COLO668 (cell line): Measurements from ENCODE around the gene SIK1.
"Not testable (repeated sequence)": the region's sequence is repeated elsewhere in the genome, so short reads cannot be mapped to it uniquely, and the experiment has no call there.

Experiments used
- DNase-seq: peaks from one replicate; lab custom pipeline; 2025; ENCODE audit not compliant: unreplicated experiment; lab: John Stamatoyannopoulos, UW

Gene SIK1

GRCh38 chr21:43440835-43441727 is 14.2 kb upstream of the SIK1 start:
- DNase-seq, result not testable (repeated sequence)

GRCh38 chr21:43439316-43440075 is 12.6 kb upstream of the SIK1 start:
- not testable (repeated sequence) for DNase-seq

- DNase-seq, result not testable (repeated sequence)
Measured at GRCh38 chr21:43436272-43436671, 9.3 kb upstream of the SIK1 start.

- DNase-seq, result not testable (repeated sequence)
Measured at GRCh38 chr21:43433340-43434136, 6.6 kb upstream of the SIK1 start.

GRCh38 chr21:43430830-43431416 is 4.0 kb upstream of the SIK1 start:
- not testable (repeated sequence) for DNase-seq

GRCh38 chr21:43428964-43429363 is 2.0 kb upstream of the SIK1 start:
- not testable (repeated sequence) for DNase-seq

GRCh38 chr21:43427242-43427559 is 270 bp upstream of the SIK1 start:
- not testable (repeated sequence) for DNase-seq

GRCh38 chr21:43426004-43426403 is 927 bp downstream of the SIK1 start:
- DNase-seq, result not testable (repeated sequence)

GRCh38 chr21:43419475-43419874 is 7.5 kb downstream of the SIK1 start:
- not testable (repeated sequence) for DNase-seq

GRCh38 chr21:43414576-43414975 is 12.4 kb downstream of the SIK1 start:
- DNase-seq, result not testable (repeated sequence)

GRCh38 chr21:43412020-43412788 is 14.7 kb downstream of the SIK1 start:
- DNase-seq, result not testable (repeated sequence)

GRCh38 chr21:43410456-43411068 is 16.4 kb downstream of the SIK1 start:
- not testable (repeated sequence) for DNase-seq

- DNase-seq, result not testable (repeated sequence)
Measured at GRCh38 chr21:43407139-43407538, 19.8 kb downstream of the SIK1 start.

- DNase-seq, result not testable (repeated sequence)
Measured at GRCh38 chr21:43404450-43404849, 22.5 kb downstream of the SIK1 start.

- DNase-seq, result not testable (repeated sequence)
Measured at GRCh38 chr21:43403651-43404430, 23.1 kb downstream of the SIK1 start.

- not testable (repeated sequence) for DNase-seq
Measured at GRCh38 chr21:43401125-43401524, 25.8 kb downstream of the SIK1 start.

- DNase-seq, result not testable (repeated sequence)
Measured at GRCh38 chr21:43399595-43400015, 27.3 kb downstream of the SIK1 start.

- DNase-seq, result not testable (repeated sequence)
Measured at GRCh38 chr21:43399136-43399535, 27.8 kb downstream of the SIK1 start.

GRCh38 chr21:43398533-43398932 is 28.4 kb downstream of the SIK1 start:
- DNase-seq, result not testable (repeated sequence)
